Measurements from ENCODE around the gene AQP12A.

- TF ChIP-seq POLR2A (IDR thresholded peaks at IDR 0.05) = no peak
- TF ChIP-seq CTCF (IDR thresholded peaks at IDR 0.05) = no peak
Observed at GRCh38 chr2:240685771-240686371, 5.8 kb upstream of the AQP12A start.

Data from heart left ventricle (tissue), 13 donors.